GM18507 (cell line): ENCODE data around the gene MAP3K21.

Experiments
- DNase-seq: peaks from one replicate; pipeline ENCODE4 v3.0.0; 2011; ENCODE audit warnings: low read depth; ENCODE audit not compliant: insufficient read length; ENCODE audit errors: extremely low spot score
- FAIRE-seq: peaks from 2 replicates; lab custom pipeline; 2011; peaks lifted over from hg19 to GRCh38; lab: Jason Lieb, UNC

MAP3K21 gene

DNA sequence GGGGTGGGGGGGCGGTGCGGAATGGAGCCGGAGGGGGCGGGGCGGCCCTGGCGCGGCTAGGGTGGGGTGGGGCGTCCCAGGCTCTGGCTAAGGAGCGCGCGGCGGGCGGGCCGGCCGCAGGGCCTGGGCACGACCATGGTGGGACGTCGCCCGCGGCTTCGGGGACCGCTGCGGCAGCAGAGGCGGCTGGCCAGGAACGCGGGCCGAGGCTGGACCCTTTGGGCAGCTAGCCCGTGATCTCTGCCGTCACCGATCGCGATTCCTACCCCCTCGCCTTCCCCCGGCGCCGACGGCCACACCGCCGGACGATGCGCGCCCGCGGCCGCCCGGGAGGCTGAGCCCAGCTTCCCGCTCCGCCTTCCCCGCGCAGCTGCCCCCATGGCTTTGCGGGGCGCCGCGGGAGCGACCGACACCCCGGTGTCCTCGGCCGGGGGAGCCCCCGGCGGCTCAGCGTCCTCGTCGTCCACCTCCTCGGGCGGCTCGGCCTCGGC lies at the start of gene MAP3K21:
Gene MAP3K21 (plus strand): TSS at position 74 of the 491 bp plus-strand sequence. CDS start 305 bp downstream, at position 379.
- no peak for FAIRE-seq
- DNase-seq: no peak

DNA sequence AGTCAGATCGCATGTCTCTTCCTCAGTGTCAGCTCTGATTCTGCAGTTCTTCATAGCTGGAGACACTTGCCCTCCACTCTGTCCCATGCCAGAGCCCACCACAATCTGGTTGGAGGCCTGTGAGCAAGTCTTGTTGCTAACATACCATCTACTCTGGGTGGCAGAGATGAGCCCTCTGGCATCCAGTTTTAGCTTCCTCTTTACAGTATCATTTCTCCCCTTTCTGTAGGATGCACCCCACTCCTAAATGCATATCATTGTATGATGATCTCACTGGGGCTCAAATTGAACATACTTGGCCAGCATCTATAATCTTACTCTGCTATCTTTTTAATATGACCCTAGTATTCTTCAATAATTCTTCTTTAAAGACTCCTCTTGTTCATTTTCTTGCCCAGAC lies 48.9 kb upstream of the MAP3K21 start:
- no peak for DNase-seq

DNA sequence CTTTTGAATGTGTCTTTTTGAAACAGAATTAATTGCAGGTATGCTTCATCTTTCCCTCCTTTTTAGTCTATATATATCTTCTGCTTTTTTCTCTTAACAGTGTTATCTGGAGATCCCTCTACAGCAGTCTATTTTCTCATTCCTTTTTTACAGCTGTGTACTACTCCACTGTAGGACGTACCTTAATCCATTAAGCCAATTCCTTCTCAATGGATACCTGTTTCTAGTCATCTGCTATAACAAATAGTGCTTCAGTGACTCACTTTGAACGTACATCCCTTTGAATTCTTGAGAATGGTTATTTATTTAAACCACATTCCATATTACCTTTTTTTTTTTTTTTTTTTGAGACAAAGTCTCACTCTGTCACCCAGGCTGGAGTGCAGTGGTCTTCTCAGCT lies 47.6 kb upstream of the MAP3K21 start:
- no peak for DNase-seq
- FAIRE-seq: no peak

More for the DNA sequence above, 48.9 kb upstream of the MAP3K21 start:
- no peak for FAIRE-seq

- no peak for DNase-seq
- FAIRE-seq: peak; percentile 91
Measured at GRCh38 chr1:233281711-233282581, 45.6 kb upstream of the MAP3K21 start.

- FAIRE-seq (no peak), DNase-seq (no peak)
Measured at GRCh38 chr1:233282582-233282886, 45.0 kb upstream of the MAP3K21 start.

- DNase-seq (no peak), FAIRE-seq (no peak)
Measured at GRCh38 chr1:233289676-233290075, 37.8 kb upstream of the MAP3K21 start.

DNA sequence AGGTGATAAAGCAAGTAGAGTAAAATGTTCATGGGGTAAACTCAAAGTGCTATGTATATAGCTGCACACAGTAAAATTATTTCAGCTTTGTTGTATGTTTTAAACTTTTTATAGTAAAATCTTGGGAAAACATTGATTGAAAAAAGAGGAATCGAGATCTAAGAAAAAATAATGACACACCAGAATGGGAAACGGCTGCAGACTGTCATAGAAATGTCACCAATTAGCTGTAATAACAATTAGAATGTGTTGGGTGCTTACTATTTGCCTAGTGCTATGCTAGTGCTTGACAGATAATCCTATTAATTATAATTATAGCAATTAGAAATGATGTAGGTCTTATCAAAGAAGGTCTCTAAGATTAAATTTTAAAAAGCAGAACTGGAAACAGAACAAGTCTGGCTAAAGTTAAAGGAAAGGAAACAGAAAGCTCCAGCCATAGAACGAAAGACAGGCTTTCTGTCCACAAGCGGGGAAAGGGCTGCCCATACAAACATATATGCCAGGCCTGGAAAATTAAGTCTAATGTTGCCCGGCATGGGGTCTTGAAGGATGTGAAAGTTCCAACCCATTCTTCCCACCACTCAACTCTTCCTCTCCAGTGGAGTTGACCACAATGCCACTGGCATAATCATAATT lies 37.0 kb upstream of the MAP3K21 start:
- DNase-seq (no peak), FAIRE-seq (no peak)

DNA sequence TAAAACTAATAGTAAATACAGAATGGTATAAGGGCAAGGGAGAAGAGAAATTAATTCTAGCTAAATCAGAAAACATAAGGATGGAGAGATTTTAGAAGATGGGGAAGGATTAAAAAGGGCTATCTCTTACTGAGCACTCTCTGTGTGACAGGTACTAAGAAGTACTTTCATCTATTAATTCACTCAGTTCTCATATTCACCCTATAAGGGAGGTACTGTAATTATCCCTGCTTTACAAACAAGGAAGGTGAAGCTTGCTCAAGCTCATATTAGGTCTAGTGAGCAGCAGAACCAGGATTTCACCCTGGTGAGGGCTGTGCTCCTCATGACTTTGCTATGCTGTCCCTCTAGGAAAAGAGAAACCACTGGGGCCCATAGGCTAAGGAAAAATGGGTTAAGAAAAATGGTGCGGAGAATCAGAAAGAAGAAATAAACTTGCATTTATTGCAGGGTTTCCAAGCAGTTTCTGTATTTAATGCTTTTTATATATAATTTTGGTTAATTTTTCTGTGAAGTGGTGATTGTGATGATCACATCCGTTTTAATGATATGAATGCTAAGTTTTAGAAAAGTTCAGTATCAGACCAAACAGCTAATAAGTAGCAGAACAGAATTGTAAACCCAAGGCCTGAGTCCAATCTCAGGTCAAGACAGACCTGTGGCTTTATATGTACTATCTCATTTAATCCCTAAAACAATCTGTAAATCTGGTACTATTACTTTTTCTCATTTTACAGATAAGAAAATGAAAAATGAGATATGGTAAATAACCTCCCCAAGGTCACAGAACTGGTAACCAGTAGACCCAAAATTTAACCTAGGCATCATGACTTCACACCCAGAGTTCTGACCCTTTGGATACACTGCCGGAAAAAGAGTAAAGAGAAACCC lies 33.7 kb upstream of the MAP3K21 start:
- FAIRE-seq: no peak
- DNase-seq: no peak

DNA sequence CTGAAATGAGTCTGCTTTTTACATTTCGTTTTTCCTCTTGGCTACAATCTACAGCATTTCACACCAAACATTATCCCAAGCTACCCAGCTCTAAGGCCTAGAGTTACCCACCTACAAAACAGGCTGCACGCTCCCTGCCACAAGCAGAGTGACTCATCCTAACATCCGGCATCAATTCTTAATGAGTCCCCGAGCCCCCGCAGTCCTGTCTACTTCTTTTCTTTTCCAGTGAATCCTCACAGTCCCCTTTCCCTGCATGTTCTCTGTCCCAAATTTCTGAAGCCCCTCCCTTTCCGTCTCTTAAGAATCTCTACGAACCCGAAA lies 32.6 kb upstream of the MAP3K21 start:
- DNase-seq (no peak), FAIRE-seq (no peak)

DNA sequence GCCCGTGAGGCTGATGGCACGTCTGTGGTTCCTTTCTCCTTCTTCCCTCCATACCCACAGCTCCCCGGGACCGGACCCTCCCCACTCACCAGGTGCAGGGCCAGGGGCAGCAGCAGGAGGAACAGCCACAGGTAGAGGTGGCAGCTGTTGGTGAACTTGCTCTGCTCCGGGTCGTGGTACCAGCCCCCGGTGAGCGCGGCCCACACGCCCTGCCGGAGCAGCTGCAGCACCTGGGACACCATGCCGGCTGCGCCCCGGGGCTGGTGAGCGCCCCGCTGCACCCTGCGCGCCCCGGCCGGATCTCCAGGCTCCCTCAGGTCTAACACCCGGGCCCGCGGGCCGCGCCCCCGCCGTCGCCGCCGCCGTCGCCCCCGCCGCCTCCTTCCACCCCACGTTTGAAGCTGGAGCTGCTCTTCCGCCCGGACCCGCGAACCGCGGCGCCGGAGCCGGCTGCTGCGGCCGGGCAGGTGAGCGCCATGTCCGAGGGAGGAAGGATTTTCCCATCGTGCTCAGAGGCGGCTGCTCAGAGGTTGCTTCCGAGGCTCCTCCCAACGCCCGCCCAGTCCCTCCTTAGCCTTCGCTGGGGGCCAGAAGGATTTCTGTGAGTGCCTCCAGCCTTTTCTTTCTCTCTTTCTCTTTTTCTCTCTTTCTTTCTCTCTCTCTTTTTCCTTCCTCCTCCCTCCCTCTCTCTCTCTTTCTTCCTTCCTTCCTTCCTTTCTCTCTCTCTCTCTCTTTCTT lies 32.1 kb upstream of the MAP3K21 start, which contains the start of gene PCNX2:
Gene PCNX2 (minus strand): TSS at position 489 of the 738 bp plus-strand sequence. CDS start 247 bp downstream, at position 242.
- FAIRE-seq: peak; percentile 59

GRCh38 chr1:233295975-233296322 lies 31.6 kb upstream of the MAP3K21 start:
- no peak for DNase-seq
- no peak for FAIRE-seq

More for the DNA sequence above, 32.1 kb upstream of the MAP3K21 start, which contains the start of gene PCNX2:
- peak; percentile 64 for DNase-seq

DNA sequence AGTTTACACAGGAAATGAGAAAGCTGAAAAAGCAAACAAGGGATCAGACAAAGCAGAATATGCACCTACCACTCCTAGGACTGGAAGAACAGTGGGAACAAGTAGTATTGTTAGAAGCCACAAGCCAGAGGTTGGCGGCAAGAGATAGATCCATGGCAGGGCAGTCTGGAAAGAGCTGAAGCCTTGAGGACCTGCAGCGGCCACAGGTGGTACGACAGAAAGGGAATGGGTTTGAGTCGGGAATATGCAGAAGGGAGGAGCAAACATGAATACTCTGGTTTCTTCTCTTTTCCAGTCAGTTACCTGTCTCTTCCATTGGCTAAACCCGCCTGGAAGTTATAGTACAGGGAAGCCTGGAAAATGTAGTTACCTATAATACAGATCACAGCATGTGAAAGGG lies 28.1 kb upstream of the MAP3K21 start:
- DNase-seq (no peak), FAIRE-seq (no peak)

GRCh38 chr1:233300326-233300725 lies 27.2 kb upstream of the MAP3K21 start:
- FAIRE-seq (no peak), DNase-seq (no peak)

GRCh38 chr1:233304489-233305102 lies 22.9 kb upstream of the MAP3K21 start:
- FAIRE-seq (peak; percentile 72), DNase-seq (no peak)

DNA sequence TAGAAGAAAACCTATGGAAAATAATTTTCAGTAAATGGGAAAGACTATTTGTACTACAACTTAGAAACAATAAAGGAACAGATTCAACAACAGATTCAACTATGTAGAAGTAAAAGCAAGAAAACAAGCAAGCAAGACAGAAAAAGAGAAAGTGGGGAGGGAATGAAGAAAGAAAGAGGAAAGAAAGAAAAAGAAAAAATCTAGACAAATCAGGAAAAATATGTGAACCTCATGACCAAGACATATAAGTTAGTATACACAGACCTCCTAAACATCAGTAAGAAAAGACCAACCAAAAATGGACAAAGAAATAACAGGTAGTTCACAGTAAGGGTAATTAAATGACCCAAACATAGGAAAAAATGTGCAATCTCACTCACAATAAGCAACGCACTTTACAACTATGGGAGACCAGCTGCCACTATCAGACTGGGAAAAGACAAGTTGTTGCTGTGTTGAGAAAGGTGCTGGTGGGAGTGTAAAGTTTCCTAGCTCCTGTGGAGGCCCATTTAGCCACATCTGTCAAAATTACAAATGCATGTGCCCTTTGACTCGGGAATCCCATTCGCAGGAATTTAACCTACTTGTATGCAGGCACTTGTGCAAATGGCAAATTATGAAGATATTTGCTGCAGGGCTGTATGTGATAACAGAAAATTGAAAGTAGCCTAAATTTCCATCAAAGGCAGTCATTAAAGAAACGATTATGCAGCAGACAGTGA lies 13.9 kb upstream of the MAP3K21 start:
- no peak for DNase-seq
- FAIRE-seq: no peak

GRCh38 chr1:233315718-233316301 lies 11.7 kb upstream of the MAP3K21 start:
- FAIRE-seq (no peak), DNase-seq (no peak)

- no peak for DNase-seq
- no peak for FAIRE-seq
Measured at GRCh38 chr1:233316473-233316872, 11.1 kb upstream of the MAP3K21 start.

DNA sequence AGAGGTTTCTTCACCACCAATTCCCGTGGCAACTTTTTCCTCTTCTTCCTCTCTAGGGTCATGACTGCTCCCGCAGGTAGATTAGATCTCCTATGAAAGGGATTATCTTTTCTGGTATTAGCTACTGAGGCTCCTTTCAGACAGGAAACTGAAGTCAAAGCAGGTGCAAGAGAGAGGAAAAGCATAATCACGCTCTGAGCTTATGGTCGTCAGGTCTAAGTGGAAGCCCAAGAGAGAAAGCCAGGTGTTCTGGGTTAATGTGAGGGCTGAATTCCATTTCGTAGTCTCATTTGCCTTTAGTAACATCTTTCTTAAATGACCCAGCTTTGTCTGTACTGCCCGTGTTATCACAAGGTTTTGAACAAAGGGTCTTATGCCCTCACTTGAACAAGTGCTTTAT lies 8.3 kb upstream of the MAP3K21 start:
- no peak for DNase-seq
- FAIRE-seq: no peak
